ENCODE measurements around the gene CARD19. TPM values are rescaled to one million over a fixed set of nuclear protein-coding genes. Genes with fewer than 3 reads are reported as not detected.
"Not testable (repeated sequence)": the region's sequence is repeated elsewhere in the genome, so short reads cannot be mapped to it uniquely, and the experiment has no call there.

CARD19 gene
- polyA plus RNA-seq, 1 donor: 38.5 TPM

DNA sequence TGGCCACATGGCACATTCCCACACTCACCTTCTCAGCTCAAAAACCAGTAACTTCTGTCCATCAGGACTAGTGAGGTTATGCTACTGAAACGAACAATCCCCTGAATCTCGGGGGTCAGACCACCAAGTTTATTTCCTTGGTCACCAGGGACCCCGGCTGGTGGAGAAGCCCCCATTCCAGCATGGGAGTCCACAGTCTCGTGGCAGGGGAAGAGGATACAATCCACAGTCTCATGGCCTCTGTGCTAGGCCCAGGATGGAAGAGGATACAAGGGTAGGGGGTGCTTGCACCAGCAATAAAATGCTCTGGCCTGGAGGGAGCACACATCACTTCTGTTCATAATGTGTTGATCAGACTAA, 7.4 kb upstream of the CARD19 start:
- no peak for DNase-seq (ENCODE audit: low read depth)

DNA sequence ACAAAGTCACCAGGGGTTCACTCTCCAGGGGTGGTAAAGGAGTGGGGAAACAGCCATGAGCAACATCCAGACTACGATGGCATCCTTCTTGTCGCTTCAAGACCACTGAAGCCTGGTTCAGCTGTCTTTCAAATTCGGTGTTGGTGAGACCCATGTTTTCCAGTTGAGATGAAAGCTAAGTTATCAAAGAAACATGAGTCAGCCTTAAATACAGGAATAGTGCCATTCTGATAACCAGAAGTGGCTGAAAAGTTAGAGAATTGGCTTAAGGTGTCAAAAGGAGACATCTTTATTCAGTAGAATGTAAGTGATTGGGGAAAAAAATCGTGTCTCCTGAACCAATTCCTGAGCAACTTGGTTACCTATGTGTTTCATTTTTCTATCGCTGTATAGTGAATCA, 7.0 kb upstream of the CARD19 start:
- DNase-seq (ENCODE audit: low read depth): no peak

GRCh38 chr9:93089481-93089991, 6.5 kb upstream of the CARD19 start:
- no peak for DNase-seq (ENCODE audit: low read depth)

DNA sequence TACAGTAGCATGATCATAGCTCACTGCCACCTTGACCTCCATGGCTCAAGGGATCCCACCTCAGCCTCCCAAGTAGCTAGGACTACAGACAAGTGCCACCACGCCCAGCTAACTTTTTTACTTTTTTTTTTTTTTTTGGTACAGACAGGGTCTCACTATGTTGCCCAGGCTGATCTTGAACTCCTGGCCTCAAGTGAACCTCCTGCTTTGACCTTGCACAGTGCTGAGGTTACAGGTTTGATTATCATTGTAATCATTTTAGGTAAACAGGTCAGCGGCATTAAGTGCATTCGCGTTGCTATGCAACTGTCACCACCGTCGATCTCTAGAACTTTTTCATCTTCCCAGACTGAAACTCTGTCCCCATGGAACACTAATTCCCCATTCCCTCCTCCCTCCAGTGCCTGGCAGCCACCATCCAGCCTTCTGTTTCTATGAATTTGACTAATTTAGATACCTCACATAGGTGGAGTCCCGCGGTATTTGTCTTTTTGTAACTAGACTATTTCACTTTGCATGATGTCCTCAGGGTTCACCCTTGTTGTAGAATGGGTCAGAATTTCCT, 5.8 kb upstream of the CARD19 start:
- no peak for DNase-seq (ENCODE audit: low read depth)

GRCh38 chr9:93091056-93091452, 5.0 kb upstream of the CARD19 start:
- DNase-seq (ENCODE audit: low read depth): no peak

- DNase-seq (ENCODE audit: low read depth): no peak
These were observed 4.5 kb upstream of the CARD19 start for GRCh38 chr9:93091453-93092081.

DNA sequence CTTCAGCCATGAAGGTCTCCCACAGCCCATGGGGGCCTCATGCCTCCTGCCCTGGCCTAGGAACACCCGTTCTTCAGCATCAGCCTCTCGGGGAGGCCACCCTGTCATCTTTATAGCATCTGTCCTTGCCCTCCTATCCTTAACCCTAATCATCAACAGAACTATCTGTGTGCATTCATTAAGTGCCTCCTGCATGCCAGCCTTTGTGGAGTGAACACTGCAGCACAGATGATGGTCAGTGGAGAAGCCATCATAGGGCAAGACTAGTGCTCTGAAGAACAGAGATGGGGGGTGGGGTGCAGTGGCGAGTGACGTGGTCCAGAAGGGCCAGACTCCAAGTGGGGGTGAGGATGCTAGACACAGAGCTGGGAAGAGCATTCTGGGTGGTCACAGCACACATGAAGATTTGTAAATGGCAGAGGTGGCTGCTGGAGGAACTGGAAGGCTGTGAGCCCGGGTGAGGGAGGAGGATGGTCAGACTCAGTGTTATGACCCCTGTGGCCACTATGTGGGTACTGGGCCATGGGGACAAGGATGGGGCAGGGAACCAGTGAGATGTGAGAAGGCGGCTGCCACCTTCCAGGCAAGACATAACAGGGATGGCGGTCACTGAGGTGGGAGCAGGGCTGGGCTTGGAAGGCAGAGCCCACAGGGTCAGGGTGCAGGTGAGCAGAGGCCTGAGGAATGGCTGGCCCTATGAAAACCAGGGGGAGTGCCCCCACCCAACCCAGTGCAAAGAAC, 3.6 kb upstream of the CARD19 start:
- DNase-seq (ENCODE audit: low read depth): no peak

- no peak for DNase-seq (ENCODE audit: low read depth)
These were observed 2.7 kb upstream of the CARD19 start for GRCh38 chr9:93093127-93093876.

DNA sequence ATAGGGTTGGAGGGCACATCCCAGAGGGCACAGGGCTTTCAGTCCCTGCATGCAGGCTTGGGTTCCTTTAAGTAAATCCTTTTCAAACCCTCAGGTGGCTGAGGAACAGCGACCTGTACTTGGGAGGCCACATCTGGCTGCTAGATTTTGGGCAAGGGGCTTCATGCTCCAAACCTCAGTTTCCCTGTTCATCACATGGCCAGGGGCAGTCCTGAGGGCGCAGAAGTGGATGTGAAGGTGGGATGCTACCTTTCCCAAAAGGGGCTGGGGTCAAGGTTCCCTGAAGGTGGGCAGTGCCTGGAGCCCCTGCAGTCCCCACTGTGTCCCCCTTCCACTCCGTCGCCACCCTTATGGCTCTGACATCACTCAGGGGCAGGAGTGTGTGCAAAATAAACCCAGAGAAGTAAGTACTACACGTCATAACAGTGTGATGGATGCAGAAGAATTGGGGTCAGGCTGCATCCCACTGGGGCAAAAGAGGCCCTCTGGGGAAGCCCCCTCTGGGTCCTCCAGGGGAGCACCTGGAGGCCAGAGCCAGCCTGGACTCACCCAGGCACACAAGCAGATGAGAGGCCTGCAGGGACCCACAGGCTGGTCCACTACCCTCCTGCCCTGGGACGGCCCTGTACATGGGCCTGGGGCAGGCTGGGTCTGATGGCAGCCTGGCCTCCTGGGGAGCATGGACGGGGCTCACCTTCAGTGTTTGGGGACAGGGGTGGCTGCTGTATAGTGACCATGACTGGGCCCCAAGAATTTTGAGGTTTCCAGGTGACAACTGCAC, 1.9 kb upstream of the CARD19 start:
- DNase-seq (ENCODE audit: low read depth): no peak

GRCh38 chr9:93094658-93095204, 1.3 kb upstream of the CARD19 start:
- DNase-seq (ENCODE audit: low read depth): no peak

- DNase-seq (ENCODE audit: low read depth): peak; percentile 88
These were observed 549 bp upstream of the CARD19 start for GRCh38 chr9:93095205-93096130.

DNA sequence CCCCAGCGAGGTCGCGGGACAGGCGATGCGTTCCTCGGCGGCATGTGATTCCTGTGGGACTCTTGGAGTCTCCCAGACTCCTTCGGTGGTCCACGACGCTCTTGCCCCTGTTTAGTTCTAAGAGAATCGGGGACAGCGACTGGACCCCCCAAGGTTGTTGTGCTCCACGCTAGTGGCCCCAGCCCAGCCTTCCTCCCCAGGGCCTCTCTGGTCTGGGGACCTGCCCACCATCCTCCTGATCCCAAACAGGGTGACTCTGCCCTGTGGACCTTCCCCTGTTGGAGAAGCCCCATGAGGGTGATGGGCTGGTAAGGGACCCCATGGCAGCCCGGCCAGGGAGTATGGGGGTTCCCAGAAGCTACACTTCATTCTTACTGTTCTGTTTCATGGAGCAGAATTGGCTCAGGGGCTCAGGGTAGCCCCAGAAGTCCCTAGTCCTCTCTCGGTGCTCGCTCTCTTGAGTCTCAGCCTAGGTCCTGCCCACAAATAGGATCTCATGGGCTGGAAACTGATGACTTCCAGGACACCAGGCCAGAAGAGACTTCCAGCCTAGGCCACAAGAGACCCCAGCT, 880 bp downstream of the CARD19 start:
- no peak for DNase-seq (ENCODE audit: low read depth)

- no peak for DNase-seq (ENCODE audit: low read depth)
These were observed 1.6 kb downstream of the CARD19 start for GRCh38 chr9:93097511-93098201.

- no peak for DNase-seq (ENCODE audit: low read depth)
These were observed 2.4 kb downstream of the CARD19 start for GRCh38 chr9:93098236-93098946.

DNA sequence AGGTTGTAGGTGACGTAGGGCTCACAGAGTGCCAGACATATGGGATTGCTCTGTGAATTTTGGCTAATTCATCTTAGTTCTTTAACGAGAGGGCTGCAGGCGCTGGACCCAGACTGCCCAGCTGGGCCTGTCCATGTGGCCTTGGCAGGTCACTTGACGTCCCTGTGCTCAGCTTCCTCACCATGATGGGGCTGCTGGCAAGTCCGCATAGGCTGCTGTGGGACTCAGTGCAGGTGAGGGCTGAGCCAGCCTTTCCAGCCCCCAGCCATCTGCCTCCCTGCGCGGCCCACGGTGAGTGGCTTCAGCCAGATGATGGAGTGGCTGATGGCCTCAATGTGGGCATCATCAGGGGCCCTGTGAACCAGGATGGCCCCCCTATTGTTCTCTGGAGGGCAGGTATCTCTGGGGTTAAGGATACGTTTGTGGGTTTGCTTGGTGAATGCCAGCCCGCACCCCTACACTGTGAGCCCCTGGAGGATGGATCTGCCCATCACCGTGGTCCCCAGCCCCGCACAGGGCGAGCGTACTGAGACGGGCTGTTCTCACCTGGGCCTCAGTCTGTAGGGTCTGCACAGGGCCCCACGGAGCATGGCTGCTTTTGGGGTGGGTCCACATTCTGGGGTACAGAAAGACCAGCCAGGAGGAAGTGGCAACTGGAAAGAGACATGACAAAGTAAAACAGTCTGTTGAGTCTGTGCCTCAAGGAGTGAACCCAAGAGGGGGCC, 3.7 kb downstream of the CARD19 start:
- no peak for DNase-seq (ENCODE audit: low read depth)

DNA sequence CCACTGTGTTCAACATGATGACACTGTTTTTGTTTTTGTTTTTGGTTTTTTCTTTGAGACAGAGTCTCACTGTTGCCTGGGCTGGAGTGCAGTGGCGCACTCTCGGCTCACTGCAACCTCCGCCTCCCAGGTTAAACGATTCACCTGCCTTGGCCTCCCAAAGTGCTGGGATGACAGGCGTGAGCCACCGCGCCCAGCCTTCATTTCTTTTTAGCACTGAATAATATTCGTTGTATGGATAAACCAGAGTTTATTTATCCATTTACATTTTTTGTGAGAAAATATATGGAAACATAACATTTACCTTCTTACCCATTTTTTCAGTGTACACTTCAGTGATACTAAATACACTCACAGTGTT, 4.2 kb downstream of the CARD19 start:
- no peak for DNase-seq (ENCODE audit: low read depth)

DNA sequence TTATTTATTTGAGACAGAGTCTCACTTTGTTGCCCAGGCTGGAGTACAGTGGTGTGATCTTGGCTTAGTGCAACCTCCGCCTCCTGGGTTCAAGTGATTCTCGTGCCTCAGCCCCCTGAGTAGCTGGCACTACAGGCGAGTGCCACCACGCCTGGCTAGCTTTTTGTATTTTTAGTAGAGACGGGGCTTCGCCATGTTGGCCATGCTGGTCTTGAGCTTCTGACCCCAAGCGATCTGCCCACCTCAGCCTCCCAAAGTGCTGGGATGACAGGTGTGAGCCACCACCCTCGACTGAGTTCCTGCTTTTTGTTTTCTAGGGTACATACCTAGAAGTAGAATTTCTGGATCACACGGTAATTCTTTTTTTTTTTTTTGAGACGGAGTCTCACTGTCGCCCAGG, 5.1 kb downstream of the CARD19 start:
- not testable (repeated sequence) for DNase-seq (ENCODE audit: low read depth)

DNA sequence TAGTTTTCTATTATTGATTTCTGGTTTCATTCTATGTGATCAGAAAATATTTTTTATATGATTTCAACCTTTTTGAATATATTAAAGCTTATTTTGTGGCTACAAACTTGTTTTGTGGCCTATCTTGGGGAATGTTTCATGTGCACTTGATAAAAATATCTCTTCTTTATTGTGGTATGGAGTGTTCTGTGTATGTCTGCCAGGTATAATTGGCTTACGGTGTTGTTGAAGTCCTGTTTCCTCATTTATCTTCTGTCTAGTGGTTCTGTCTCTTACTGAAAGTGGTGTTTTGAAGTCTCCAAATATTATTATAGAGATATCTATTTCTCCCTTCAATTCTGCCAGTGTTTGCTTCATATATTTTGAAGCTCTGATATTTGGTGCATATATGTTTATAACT, 9.6 kb downstream of the CARD19 start:
- DNase-seq (ENCODE audit: low read depth): no peak
